Sigmoid colon (tissue), 7 donors: ENCODE data around the gene DOK6. TPM values are rescaled to one million over a fixed set of nuclear protein-coding genes. Genes with fewer than 3 reads are reported as not detected.
"Not testable (repeated sequence)": the region's sequence is repeated elsewhere in the genome, so short reads cannot be mapped to it uniquely, and the experiment has no call there.

Experiments used
- DNase-seq: peaks from one replicate; pipeline ENCODE4 v3.0.0-alpha.2; 2019
- H3K27ac ChIP-seq, 4 donors: fragments of 200-600 bp; sonication (generic); one replicate each; pipeline ENCODE4 v1.5.1; 2016 to 2019; ENCODE audit warnings: mild to moderate bottlenecking in 1 of 4
- H3K27me3 ChIP-seq, 3 donors: fragments of 200-600 bp; sonication (generic); one replicate each; pipeline ENCODE4 v1.5.1; 2019; ENCODE audit warnings: mild to moderate bottlenecking in 1 of 3
- H3K36me3 ChIP-seq, 4 donors: fragments of 200-600 bp; sonication (generic); one replicate each; pipeline ENCODE4 v1.5.1; 2016 to 2019
- H3K4me1 ChIP-seq, 4 donors: fragments of 200-600 bp; sonication (generic); one replicate each; pipeline ENCODE4 v1.5.1; 2017 to 2019
- H3K4me3 ChIP-seq, 4 donors: fragments of 200-600 bp; sonication (generic); one replicate each; pipeline ENCODE4 v1.5.1; 2017 to 2019; ENCODE audit warnings: mild to moderate bottlenecking in 2 of 4, moderate library complexity in 1 of 4
- H3K9me3 ChIP-seq, 4 donors: fragments of 200-600 bp in 3 of 4; sonication (generic) in 3 of 4; one replicate each; pipeline versions ENCODE4 v1.5.1 to v1.6.1; 2013 to 2019
- CTCF ChIP-seq, 4 experiments: fragments of 450-650 bp in 3 of 4; fragments of 200-600 bp in 1 of 4; IDR thresholded peaks; one replicate each; pipeline ENCODE4 v1.5.1; 2016 to 2019; ENCODE audit warnings: antibody characterized with exemption in 4 of 4, mild to moderate bottlenecking in 3 of 4, moderate library complexity in 2 of 4
- EP300 ChIP-seq, 4 donors: sonication (generic); formaldehyde crosslinking; IDR thresholded peaks; one replicate each; pipeline ENCODE4 v1.6.1; 2017; ENCODE audit warnings: antibody characterized with exemption in 4 of 4
- POLR2A ChIP-seq, 2 donors: fragments of 450-650 bp; IDR thresholded peaks; one replicate each; pipeline ENCODE4 v1.6.1; 2016; ENCODE audit warnings: antibody characterized with exemption in 2 of 2, mild to moderate bottlenecking in 2 of 2, moderate library complexity in 2 of 2
- POLR2AphosphoS5 ChIP-seq, 4 donors: sonication (generic); formaldehyde crosslinking; IDR thresholded peaks; one replicate each; pipeline ENCODE4 v1.6.1; 2017; ENCODE audit warnings: antibody characterized with exemption in 4 of 4
- WGBS, 2 donors: extraction: QIAGEN DNeasy Blood & Tissue Kit; methylation state at CpG; one replicate each; pipeline ENCODE4 v1.1.7; 2013; 5-methylcytosine and 5-hydroxymethylcytosine counted together
- intact Hi-C: fragments of 100-400 bp; cut with DNase I; formaldehyde crosslinking; loops from one replicate; pipeline ENCODE4 v1.15.1; 2023
- polyA plus RNA-seq, 3 donors: library from polyadenylated mRNA; stranded (reverse); fragments of 200-250 nt; gene quantifications; one replicate each; pipeline ENCODE4 v1.2.3, GENCODE V29; 2013
- total RNA-seq, 4 donors: library from RNA; depleted of rRNA; stranded (reverse); fragments of >200 nt; gene quantifications; one replicate each; pipeline ENCODE4 v1.1.0, GENCODE V29; 2016
- donor health status: healthy with polysubstance abuse.
- donor health status: Bipolar disorder and iron deficiency.
- donor health status: healthy.

The DOK6 gene
- total RNA-seq (1 to 10 TPM in 2 of 4 donors, under 1 TPM in 2; 0.66 to 1.9 (median 1.2) TPM), polyA plus RNA-seq (1 to 10 TPM in 1 of 3 donors, under 1 TPM in 2; under 0.01 to 1.8 (median 0.31) TPM)

- no peaks in the 10 kb centered on the region for H3K36me3 ChIP-seq
- H3K4me1 ChIP-seq, result peaks cover 0 to 15% (median 12%) of the 10 kb centered on the region in 4 donors
- WGBS, 2 donors, result 1% methylated on average over 79 of the region's 79 CpGs
- intact Hi-C loops, result no loop called here
- peak within 1 kb of the TSS; percentile 34 to 60 (median 54) for H3K4me3 ChIP-seq
- TF ChIP-seq EP300 (IDR thresholded peaks at IDR 0.05), result no peak
- no peak for TF ChIP-seq CTCF (IDR thresholded peaks at IDR 0.05)
- peak in 1 of 4 donors; percentile 25 for TF ChIP-seq POLR2AphosphoS5 (IDR thresholded peaks at IDR 0.05)
- peak; percentile 64 for DNase-seq
- no peaks in the 10 kb centered on the region for H3K9me3 ChIP-seq
- H3K27ac ChIP-seq, result peak within 1 kb of the TSS; percentile 8 to 73 (median 55)
- peaks cover 0 to 22% (median 8%) of the 10 kb centered on the region in 3 donors for H3K27me3 ChIP-seq
These were observed at the start of gene DOK6 for GRCh38 chr18:69400253-69400975. Gene DOK6, plus strand, starts transcription at chr18:69400888.

- H3K4me1 ChIP-seq, result no peaks in the 10 kb centered on the region
- intact Hi-C loops, result no loop called here
These were observed 47.7 kb upstream of the DOK6 start for GRCh38 chr18:69353023-69353422.

GRCh38 chr18:69357590-69357989 is 43.1 kb upstream of the DOK6 start:
- WGBS, 2 donors, result 86 to 87% methylated on average over 4 of the region's 4 CpGs
- H3K27ac ChIP-seq, result no peak overlapping the region
- H3K9me3 ChIP-seq, result no peaks in the 10 kb centered on the region
- H3K36me3 ChIP-seq, result no peaks in the 10 kb centered on the region
- H3K27me3 ChIP-seq, result no peaks in the 10 kb centered on the region
- no peak overlapping the region for H3K4me3 ChIP-seq
- DNase-seq, result no peak
- TF ChIP-seq EP300 (IDR thresholded peaks at IDR 0.05) (no peak), POLR2A (IDR thresholded peaks at IDR 0.05) (no peak), POLR2AphosphoS5 (IDR thresholded peaks at IDR 0.05) (no peak), CTCF (IDR thresholded peaks at IDR 0.05) (no peak)
- H3K4me1 ChIP-seq, result no peaks in the 10 kb centered on the region
- intact Hi-C loops, result no loop called here

More at GRCh38 chr18:69353023-69353422, 47.7 kb upstream of the DOK6 start:
- H3K36me3 ChIP-seq, result no peaks in the 10 kb centered on the region
- no peaks in the 10 kb centered on the region for H3K27me3 ChIP-seq
- H3K9me3 ChIP-seq, result no peaks in the 10 kb centered on the region
- no peak overlapping the region for H3K27ac ChIP-seq
- H3K4me3 ChIP-seq, result no peak overlapping the region
- no peak for DNase-seq
- TF ChIP-seq POLR2A (IDR thresholded peaks at IDR 0.05), result no peak
- no peak for TF ChIP-seq POLR2AphosphoS5 (IDR thresholded peaks at IDR 0.05)
- TF ChIP-seq EP300 (IDR thresholded peaks at IDR 0.05), result no peak
- TF ChIP-seq CTCF (IDR thresholded peaks at IDR 0.05), result no peak
- 94 to 95% methylated on average over 1 of the region's 1 CpG for WGBS, 2 donors

- no peak for TF ChIP-seq POLR2AphosphoS5 (IDR thresholded peaks at IDR 0.05)
- no peak for TF ChIP-seq POLR2A (IDR thresholded peaks at IDR 0.05)
- TF ChIP-seq EP300 (IDR thresholded peaks at IDR 0.05), result no peak
- no peak for TF ChIP-seq CTCF (IDR thresholded peaks at IDR 0.05)
- intact Hi-C loops, result no loop called here
- Histone ChIP-seq H3K27me3 (no peaks in the 10 kb centered on the region), H3K9me3 (no peaks in the 10 kb centered on the region), H3K4me3 (no peak overlapping the region), H3K36me3 (no peaks in the 10 kb centered on the region), H3K4me1 (no peaks in the 10 kb centered on the region), H3K27ac (no peak overlapping the region)
- 53 to 62% methylated on average over 6 of the region's 6 CpGs for WGBS, 2 donors
- DNase-seq, result no peak
These were observed 42.3 kb upstream of the DOK6 start for GRCh38 chr18:69358212-69358895.

- DNase-seq, H3K36me3 ChIP-seq, intact Hi-C loops, H3K4me1 ChIP-seq, H3K27ac ChIP-seq, H3K9me3 ChIP-seq, H3K27me3 ChIP-seq, H3K4me3 ChIP-seq: not testable (repeated sequence)
- 85 to 91% methylated on average over 1 of the region's 1 CpG for WGBS, 2 donors
These were observed 40.9 kb upstream of the DOK6 start for GRCh38 chr18:69359768-69360167.
